ENCODE results near the gene PTGS1. TPM values are rescaled to one million over a fixed set of nuclear protein-coding genes. Genes with fewer than 3 reads are reported as not detected.

PTGS1 gene
- total RNA-seq, 4 donors from 2014 or later = 2.2 to 7.3 (median 4.4) TPM

- Histone ChIP-seq H3K4me3 (no peak overlapping the region), H3K36me3 (no peaks in the 10 kb centered on the region), H3K4me1 (peaks cover 0 to 6% (median 0%) of the 10 kb centered on the region in 4 donors), H3K9me3 (peaks cover 0 to 4% (median 0%) of the 10 kb centered on the region in 4 donors), H3K27me3 (no peaks in the 10 kb centered on the region), H3K27ac (no peak overlapping the region)
- 92 to 95% methylated on average over 2 of the region's 2 CpGs for WGBS, 2 donors
- TF ChIP-seq EP300 (IDR thresholded peaks at IDR 0.05) (no peak), POLR2A (IDR thresholded peaks at IDR 0.05) (no peak), CTCF (IDR thresholded peaks at IDR 0.05) (no peak)
- DNase-seq (ENCODE audit: low spot score in 2 of 2) = no peak
Observed at GRCh38 chr9:122397749-122398148, 26.9 kb downstream of the PTGS1 start.

GRCh38 chr9:122398371-122398924 is 27.6 kb downstream of the PTGS1 start:
- H3K4me1 ChIP-seq = peaks cover 0 to 6% (median 0%) of the 10 kb centered on the region in 4 donors
- no peak overlapping the region for H3K4me3 ChIP-seq
- WGBS, 2 donors = 93 to 94% methylated on average over 2 to 3 of the region's 3 CpGs
- no peak for DNase-seq (ENCODE audit: low spot score in 2 of 2)
- no peak overlapping the region for H3K27ac ChIP-seq
- peaks cover 0 to 4% (median 0%) of the 10 kb centered on the region in 4 donors for H3K9me3 ChIP-seq
- TF ChIP-seq POLR2A (IDR thresholded peaks at IDR 0.05) = no peak
- no peak for TF ChIP-seq CTCF (IDR thresholded peaks at IDR 0.05)
- TF ChIP-seq EP300 (IDR thresholded peaks at IDR 0.05) = no peak
- no peaks in the 10 kb centered on the region for H3K36me3 ChIP-seq
- no peaks in the 10 kb centered on the region for H3K27me3 ChIP-seq

GRCh38 chr9:122401896-122402295 is 31.1 kb downstream of the PTGS1 start:
- no peak for TF ChIP-seq EP300 (IDR thresholded peaks at IDR 0.05)
- no peak for TF ChIP-seq CTCF (IDR thresholded peaks at IDR 0.05)
- no peak for TF ChIP-seq POLR2A (IDR thresholded peaks at IDR 0.05)
- Histone ChIP-seq H3K27me3 (no peaks in the 10 kb centered on the region), H3K4me3 (no peak overlapping the region), H3K9me3 (peaks cover 0 to 4% (median 0%) of the 10 kb centered on the region in 4 donors), H3K36me3 (no peaks in the 10 kb centered on the region), H3K27ac (no peak overlapping the region), H3K4me1 (no peaks in the 10 kb centered on the region)
- no peak for DNase-seq (ENCODE audit: low spot score in 2 of 2)
- WGBS, 2 donors = 85 to 90% methylated on average over 8 of the region's 8 CpGs

- Histone ChIP-seq H3K4me1 (no peaks in the 10 kb centered on the region), H3K9me3 (peaks cover 0 to 4% (median 0%) of the 10 kb centered on the region in 4 donors), H3K27me3 (no peaks in the 10 kb centered on the region), H3K27ac (no peak overlapping the region), H3K4me3 (no peak overlapping the region), H3K36me3 (no peaks in the 10 kb centered on the region)
- TF ChIP-seq CTCF (IDR thresholded peaks at IDR 0.05) (no peak), EP300 (IDR thresholded peaks at IDR 0.05) (no peak), POLR2A (IDR thresholded peaks at IDR 0.05) (no peak)
- no peak for DNase-seq (ENCODE audit: low spot score in 2 of 2)
- 29 to 32% methylated on average over 3 of the region's 3 CpGs for WGBS, 2 donors
Observed at GRCh38 chr9:122402403-122402871, 31.6 kb downstream of the PTGS1 start.

- WGBS, 2 donors = 88 to 91% methylated on average over 3 of the region's 3 CpGs
- H3K27me3 ChIP-seq = no peaks in the 10 kb centered on the region
- no peaks in the 10 kb centered on the region for H3K4me1 ChIP-seq
- no peak overlapping the region for H3K4me3 ChIP-seq
- H3K27ac ChIP-seq = no peak overlapping the region
- H3K36me3 ChIP-seq = no peaks in the 10 kb centered on the region
- TF ChIP-seq EP300 (IDR thresholded peaks at IDR 0.05) = no peak
- no peak for TF ChIP-seq POLR2A (IDR thresholded peaks at IDR 0.05)
- TF ChIP-seq CTCF (IDR thresholded peaks at IDR 0.05) = no peak
- DNase-seq (ENCODE audit: low spot score in 2 of 2) = no peak
- H3K9me3 ChIP-seq = peaks cover 0 to 4% (median 0%) of the 10 kb centered on the region in 4 donors
Observed at GRCh38 chr9:122402874-122403273, 32.0 kb downstream of the PTGS1 start.
